ENCODE data around the gene CBLN3.

DNA sequence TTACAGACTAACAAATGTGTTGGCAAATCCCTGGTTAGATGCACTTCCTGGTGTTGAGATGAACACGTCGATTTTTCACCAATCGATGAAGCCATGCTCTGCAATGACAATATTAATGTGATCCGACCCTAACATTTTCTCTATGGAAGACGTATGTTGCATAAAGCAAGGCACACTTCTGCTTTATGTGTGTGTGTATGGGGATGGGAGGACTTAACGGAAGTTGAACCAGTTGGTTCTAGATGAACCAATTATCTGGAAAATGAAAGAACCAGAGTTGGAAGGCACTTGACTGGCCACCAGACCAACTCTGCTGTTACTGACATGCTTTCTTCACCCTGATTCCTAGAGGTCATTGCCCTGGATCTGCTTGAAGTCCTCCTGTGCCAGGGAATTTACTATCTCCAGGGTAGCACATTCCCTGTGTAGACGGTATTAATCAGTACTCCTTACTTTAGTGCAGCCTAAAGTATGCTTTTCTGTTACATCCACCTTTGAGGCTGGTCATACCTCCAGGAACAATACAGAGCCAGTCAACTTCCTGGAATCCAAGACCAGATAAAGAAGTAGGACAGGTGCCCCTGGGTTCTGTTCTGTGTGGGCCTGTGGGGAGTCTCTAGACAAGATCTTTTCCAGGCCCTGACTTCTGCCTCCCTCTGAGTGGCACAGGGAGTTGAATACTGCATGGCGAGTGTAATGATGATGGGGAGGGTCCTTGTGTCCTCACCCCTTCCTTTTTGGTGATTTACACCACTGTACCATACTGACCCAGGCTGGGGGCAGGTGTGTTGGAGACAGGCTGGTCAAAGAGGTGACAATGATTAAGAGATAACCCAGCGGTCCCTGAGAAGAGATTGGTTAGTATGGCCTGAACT is 9.0 kb upstream of the CBLN3 start:
- TF ChIP-seq EP300 (IDR thresholded peaks at IDR 0.05; ENCODE audit: low read depth) (no peak), POLR2A (IDR thresholded peaks at IDR 0.05) (no peak), POLR2AphosphoS5 (IDR thresholded peaks at IDR 0.05) (no peak)
- TF ChIP-seq, protein P1, sequence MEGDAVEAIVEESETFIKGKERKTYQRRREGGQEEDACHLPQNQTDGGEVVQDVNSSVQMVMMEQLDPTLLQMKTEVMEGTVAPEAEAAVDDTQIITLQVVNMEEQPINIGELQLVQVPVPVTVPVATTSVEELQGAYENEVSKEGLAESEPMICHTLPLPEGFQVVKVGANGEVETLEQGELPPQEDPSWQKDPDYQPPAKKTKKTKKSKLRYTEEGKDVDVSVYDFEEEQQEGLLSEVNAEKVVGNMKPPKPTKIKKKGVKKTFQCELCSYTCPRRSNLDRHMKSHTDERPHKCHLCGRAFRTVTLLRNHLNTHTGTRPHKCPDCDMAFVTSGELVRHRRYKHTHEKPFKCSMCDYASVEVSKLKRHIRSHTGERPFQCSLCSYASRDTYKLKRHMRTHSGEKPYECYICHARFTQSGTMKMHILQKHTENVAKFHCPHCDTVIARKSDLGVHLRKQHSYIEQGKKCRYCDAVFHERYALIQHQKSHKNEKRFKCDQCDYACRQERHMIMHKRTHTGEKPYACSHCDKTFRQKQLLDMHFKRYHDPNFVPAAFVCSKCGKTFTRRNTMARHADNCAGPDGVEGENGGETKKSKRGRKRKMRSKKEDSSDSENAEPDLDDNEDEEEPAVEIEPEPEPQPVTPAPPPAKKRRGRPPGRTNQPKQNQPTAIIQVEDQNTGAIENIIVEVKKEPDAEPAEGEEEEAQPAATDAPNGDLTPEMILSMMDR (IDR thresholded peaks at IDR 0.05) = no peak
